T-helper 2 cell treated with Interferon-gamma antibody and Interleukin-4, amounts not matched to agents 5 μg/mL and 100 μg/mL, for 36 hours (primary cell): ENCODE data around the gene IQCH.
"Not testable (repeated sequence)": the region's sequence is repeated elsewhere in the genome, so short reads cannot be mapped to it uniquely, and the experiment has no call there.

ENCODE experiments used
- DNase-seq: peaks from one replicate; pipeline ENCODE4 v3.0.0; 2021; ENCODE audit warnings: low spot score
- H3K27ac Mint-ChIP-seq: one replicate; pipeline ENCODE4 v1.8.0; 2021; ENCODE audit warnings: mild to moderate bottlenecking, mixed read lengths
- H3K27me3 Mint-ChIP-seq: one replicate; pipeline ENCODE4 v1.8.0; 2021; ENCODE audit warnings: low read depth, mixed read lengths
- H3K36me3 Mint-ChIP-seq: one replicate; pipeline ENCODE4 v1.8.0; 2021; ENCODE audit warnings: low read depth, mixed read lengths
- H3K4me1 Mint-ChIP-seq: one replicate; pipeline ENCODE4 v1.8.0; 2021; ENCODE audit warnings: low read depth, mixed read lengths
- H3K4me3 Mint-ChIP-seq: one replicate; pipeline ENCODE4 v1.8.0; 2022; ENCODE audit warnings: mild to moderate bottlenecking, moderate library complexity, mixed read lengths
- H3K9me3 Mint-ChIP-seq: one replicate; pipeline ENCODE4 v1.8.0; 2021; ENCODE audit warnings: mixed read lengths

The IQCH gene

DNA sequence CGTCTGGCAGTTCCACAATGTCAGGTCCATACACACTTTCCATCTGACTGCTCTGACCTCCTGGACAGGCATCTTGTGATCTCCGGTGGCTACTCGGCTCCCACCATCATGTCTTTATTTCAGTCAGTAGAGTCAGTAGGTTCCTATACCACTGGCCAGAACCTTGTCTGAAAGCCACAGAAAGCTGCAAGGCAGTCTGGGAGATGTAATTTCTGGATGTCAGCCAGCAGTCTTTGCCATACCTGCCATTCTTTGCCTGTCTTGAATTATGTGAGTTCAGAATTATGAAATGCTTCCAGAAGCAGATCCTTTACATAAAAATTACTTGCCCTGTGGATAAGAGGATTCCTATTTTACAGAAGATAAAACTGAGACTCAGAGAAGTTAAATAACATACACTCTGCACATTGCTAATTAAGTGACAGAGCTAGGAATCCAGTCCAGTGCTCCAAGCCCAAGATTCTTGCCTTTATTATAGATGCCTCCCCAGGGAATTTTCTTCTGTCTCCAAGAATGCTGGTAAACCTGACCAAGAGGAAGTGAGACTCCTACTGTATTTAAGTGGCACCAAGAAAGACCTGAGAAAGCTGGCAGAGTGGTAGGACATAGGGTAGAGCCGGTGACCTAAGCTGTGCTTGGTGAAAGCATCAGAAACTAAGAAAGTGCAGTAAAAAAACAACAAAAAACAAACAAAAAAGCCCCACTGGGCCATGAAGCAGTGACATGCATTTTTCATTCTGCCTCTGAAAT, 75.6 kb downstream of the IQCH start:
- H3K36me3 Mint-ChIP-seq: no peaks in the 10 kb centered on the region
- no peak overlapping the region for H3K27ac Mint-ChIP-seq
- no peak for DNase-seq
- H3K4me3 Mint-ChIP-seq: no peak overlapping the region
- H3K4me1 Mint-ChIP-seq: no peaks in the 10 kb centered on the region
- H3K9me3 Mint-ChIP-seq: no peaks in the 10 kb centered on the region
- H3K27me3 Mint-ChIP-seq: peaks cover 20% of the 10 kb centered on the region

DNA sequence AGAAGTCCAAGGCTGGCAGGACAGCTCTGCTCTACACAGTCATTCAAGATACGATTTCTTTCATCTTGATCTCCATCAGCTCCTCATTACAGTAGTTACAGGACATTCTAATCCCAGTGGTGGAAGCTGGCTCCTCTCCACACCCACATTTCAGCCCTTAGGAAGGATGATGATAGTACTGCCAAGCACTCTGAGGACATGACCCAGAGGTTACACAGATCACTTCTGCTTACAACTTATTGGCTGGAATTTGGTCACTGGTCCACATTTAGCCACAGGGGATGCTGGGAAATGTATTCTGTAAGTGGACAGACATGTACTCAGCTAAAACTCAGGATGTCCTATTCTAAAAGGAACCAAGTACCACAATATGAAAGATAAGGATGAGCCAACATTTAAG, 77.1 kb downstream of the IQCH start:
- no peak overlapping the region for H3K4me3 Mint-ChIP-seq
- peaks cover 20% of the 10 kb centered on the region for H3K27me3 Mint-ChIP-seq
- no peak overlapping the region for H3K27ac Mint-ChIP-seq
- H3K9me3 Mint-ChIP-seq: no peaks in the 10 kb centered on the region
- no peak for DNase-seq
- no peaks in the 10 kb centered on the region for H3K36me3 Mint-ChIP-seq
- no peaks in the 10 kb centered on the region for H3K4me1 Mint-ChIP-seq

DNA sequence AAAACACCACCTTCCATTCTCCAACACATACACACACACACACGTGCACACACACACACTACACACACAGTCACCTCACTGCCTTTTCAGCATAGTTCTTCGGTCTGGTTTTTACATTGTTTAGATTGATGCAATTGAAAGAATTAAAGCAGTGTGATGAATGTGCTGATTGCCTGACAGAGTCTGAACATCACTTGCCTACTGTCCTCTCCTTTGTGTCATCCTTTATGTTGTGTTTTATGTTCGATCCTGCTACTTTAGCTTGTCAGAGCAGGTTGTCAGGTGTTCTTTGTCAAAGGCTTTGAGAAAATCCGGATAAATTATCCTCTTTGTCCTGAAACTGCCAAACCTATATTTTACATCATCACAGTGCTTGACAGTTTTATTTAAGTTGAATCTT, 80.4 kb downstream of the IQCH start:
- no peak for DNase-seq
- Mint-ChIP-seq H3K4me3 (no peak overlapping the region), H3K36me3 (no peaks in the 10 kb centered on the region), H3K4me1 (no peaks in the 10 kb centered on the region), H3K27me3 (peaks cover 15% of the 10 kb centered on the region), H3K9me3 (no peaks in the 10 kb centered on the region), H3K27ac (no peak overlapping the region)

DNA sequence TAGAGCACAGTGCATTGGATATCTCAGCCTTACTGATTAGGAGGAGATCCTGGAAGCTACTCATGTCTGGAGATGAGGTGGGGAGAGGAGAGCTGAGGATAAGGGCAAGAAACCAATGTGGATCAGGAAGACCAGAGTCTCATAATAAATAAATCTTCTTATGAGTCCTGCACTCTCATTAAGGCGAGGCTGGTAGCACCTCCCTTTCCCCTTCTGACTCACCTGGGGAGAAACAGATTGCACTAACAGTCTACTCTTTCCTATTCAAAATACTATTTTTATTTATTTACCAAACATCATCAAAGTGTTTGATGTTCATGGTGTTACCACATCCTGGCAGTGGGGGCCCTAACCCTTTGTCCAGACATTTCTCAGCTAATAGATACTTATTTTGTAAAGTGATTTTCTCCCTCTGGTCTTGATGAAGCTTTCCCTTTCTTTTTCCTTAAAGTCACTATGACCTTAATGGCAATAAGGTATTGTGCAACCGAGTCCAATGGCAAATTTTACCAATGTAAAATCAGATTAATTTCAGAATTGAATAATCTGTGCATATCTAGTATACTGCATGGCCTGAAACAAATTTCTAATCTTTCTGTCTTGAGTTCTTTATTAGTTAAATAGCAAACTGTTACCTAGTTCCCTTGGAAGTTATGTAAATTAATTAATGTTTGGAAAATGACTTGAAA, 81.1 kb downstream of the IQCH start:
- H3K9me3 Mint-ChIP-seq: no peaks in the 10 kb centered on the region
- no peak overlapping the region for H3K4me3 Mint-ChIP-seq
- H3K27ac Mint-ChIP-seq: no peak overlapping the region
- no peaks in the 10 kb centered on the region for H3K4me1 Mint-ChIP-seq
- peaks cover 12% of the 10 kb centered on the region for H3K27me3 Mint-ChIP-seq
- H3K36me3 Mint-ChIP-seq: no peaks in the 10 kb centered on the region
- DNase-seq: no peak

DNA sequence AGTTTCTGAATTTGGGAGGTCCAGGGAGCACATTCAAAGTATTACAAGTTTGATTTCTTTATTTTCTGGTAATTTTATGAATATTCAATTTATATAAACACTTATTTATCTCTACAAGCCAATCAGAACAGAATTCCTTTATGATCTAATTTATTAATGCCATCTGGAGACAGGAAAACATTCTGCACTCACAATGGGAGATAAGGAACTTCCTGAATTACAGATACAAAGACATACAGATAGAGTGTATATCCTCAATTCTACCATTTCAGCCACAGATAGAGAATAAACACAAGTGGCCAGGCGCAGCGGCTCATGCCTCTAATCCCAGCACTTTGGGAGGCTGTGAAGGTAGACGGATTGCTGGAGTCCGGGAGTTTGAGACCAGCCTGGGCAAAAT, 86.0 kb downstream of the IQCH start:
- Mint-ChIP-seq H3K36me3 (no peaks in the 10 kb centered on the region), H3K4me3 (no peak overlapping the region), H3K9me3 (peaks cover 5% of the 10 kb centered on the region), H3K4me1 (no peaks in the 10 kb centered on the region), H3K27me3 (peaks cover 10% of the 10 kb centered on the region), H3K27ac (no peak overlapping the region)
- DNase-seq: no peak

DNA sequence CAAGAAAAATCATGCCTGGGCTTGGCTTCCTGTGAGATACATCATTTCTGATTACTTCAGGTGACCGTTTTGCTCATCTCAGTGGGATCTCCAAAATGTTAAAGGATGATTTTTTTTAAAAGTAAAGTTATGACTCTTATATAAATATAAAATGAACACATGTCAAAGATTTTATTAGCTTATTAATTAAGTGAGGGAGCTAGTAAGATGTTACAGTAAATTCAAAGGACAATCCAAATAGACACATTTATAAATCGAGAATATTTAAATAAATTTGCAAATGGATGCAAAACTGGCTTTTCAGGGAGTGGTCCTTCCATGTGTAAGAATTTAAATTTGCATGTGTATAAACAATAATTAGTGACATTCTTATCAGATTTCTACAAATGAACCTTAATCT, 87.0 kb downstream of the IQCH start:
- DNase-seq: no peak
- H3K4me3 Mint-ChIP-seq: no peak overlapping the region
- H3K36me3 Mint-ChIP-seq: no peaks in the 10 kb centered on the region

DNA sequence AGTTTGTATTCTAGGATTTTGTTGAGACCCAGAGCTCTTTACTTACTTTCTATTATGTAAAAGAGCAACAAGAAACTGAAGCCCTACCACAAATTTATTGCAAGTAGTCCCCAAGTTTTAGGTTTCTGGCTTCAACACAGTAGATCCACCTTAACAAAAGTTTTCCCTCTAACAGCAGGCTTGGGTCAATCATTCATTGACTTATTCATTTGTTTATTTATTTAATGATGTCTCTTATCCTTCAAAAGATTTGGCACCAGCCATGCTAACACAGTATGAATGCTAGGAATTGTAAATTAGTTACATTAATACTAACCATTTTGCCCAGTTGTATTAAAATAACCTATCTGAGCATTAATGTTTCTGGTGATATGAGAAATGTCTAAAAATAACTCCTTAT, 88.6 kb downstream of the IQCH start:
- no peak overlapping the region for H3K4me3 Mint-ChIP-seq
- peaks cover 16% of the 10 kb centered on the region for H3K9me3 Mint-ChIP-seq
- peaks cover 12% of the 10 kb centered on the region for H3K27me3 Mint-ChIP-seq
- H3K36me3 Mint-ChIP-seq: no peaks in the 10 kb centered on the region
- H3K27ac Mint-ChIP-seq: no peak overlapping the region
- H3K4me1 Mint-ChIP-seq: no peaks in the 10 kb centered on the region
- DNase-seq: no peak

More for the DNA sequence above, 87.0 kb downstream of the IQCH start:
- Mint-ChIP-seq H3K9me3 (peaks cover 6% of the 10 kb centered on the region), H3K4me1 (no peaks in the 10 kb centered on the region), H3K27me3 (peaks cover 10% of the 10 kb centered on the region), H3K27ac (no peak overlapping the region)

DNA sequence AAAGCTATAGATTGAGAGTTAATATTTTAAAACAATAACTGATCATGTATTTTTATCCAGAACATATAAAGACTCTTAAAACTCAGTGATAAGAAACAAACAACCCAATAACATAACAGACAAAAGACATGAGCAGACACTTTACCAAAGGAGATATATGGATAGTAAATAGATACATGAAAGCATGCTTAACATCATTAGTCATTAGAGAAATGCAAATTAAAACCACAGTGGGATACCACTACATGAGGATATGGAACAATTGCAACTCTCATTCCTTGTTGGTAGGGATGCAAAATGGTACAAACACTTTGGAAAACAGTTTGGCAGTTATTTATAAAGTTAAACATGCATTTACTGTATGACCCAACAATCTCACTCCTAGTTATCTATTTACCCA, 95.0 kb downstream of the IQCH start:
- H3K27ac Mint-ChIP-seq: no peak overlapping the region
- peaks cover 11% of the 10 kb centered on the region for H3K27me3 Mint-ChIP-seq
- H3K4me1 Mint-ChIP-seq: no peaks in the 10 kb centered on the region
- no peaks in the 10 kb centered on the region for H3K36me3 Mint-ChIP-seq
- no peak overlapping the region for H3K4me3 Mint-ChIP-seq
- H3K9me3 Mint-ChIP-seq: peaks cover 21% of the 10 kb centered on the region
- DNase-seq: no peak

DNA sequence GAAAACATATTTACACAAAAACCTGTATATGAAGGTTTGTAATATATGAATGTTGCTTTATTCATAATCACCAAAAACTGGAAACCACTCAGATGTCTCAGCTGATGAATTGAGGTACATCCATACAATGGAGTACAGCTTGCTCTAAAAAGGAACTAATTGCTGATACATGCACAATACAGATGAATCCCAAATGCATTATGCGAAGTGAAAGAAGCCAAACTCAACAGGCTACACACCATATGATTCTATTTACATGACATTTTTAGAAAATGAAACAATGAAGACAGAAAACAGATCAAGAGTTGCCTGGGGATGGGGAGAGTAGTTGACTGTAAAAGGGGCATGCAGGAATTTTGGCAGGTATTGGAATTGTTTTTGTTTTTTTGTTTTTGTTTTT, 95.5 kb downstream of the IQCH start:
- no peak for DNase-seq
- Mint-ChIP-seq H3K4me3 (no peak overlapping the region), H3K4me1 (no peaks in the 10 kb centered on the region), H3K27me3 (peaks cover 11% of the 10 kb centered on the region), H3K27ac (no peak overlapping the region), H3K36me3 (no peaks in the 10 kb centered on the region), H3K9me3 (peaks cover 21% of the 10 kb centered on the region)

DNA sequence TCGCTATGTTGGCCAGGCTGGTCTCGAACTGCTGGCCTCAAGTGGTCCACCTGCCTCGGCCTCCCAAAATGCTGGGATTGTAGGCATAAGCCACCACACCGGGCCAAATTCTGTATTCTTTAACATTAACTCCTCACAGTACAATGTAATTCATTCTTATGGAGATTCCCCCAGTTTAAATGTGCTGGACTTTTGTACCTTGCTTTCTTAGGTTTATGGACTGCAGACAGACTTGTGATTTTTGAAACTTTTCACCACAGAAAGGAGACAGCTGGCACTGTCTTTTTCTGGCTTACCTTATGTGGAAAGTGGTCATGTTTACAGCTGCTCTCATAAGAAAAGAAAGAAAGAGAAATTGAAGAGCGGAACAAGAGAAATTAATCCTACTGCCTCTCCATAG, 103.8 kb downstream of the IQCH start:
- Mint-ChIP-seq H3K27me3 (peaks cover 15% of the 10 kb centered on the region), H3K27ac (no peak overlapping the region), H3K36me3 (no peaks in the 10 kb centered on the region), H3K4me3 (no peak overlapping the region), H3K4me1 (peaks cover 1% of the 10 kb centered on the region), H3K9me3 (peaks cover 5% of the 10 kb centered on the region)
- DNase-seq: no peak

DNA sequence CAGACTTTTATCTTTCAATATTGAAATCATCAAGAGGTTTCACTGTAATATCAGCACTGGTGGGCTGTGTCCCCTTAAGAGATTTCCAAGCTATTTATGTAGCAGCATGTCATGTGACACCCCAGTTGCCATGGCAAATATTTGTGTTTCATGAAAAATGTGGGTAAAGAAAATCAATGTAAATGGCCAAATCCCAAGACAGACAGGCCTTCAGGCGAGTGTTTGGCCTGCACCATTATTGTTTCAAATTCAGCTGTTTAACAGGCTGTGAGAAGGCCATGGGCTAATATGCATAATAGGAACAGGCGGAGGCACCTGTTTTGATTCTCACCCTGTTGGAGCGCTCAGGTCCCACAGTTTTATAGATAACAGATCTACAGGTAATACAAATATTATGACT, 104.2 kb downstream of the IQCH start:
- Mint-ChIP-seq H3K4me1 (peaks cover 1% of the 10 kb centered on the region), H3K4me3 (no peak overlapping the region), H3K9me3 (peaks cover 2% of the 10 kb centered on the region), H3K36me3 (no peaks in the 10 kb centered on the region), H3K27ac (no peak overlapping the region), H3K27me3 (peaks cover 15% of the 10 kb centered on the region)
- no peak for DNase-seq

DNA sequence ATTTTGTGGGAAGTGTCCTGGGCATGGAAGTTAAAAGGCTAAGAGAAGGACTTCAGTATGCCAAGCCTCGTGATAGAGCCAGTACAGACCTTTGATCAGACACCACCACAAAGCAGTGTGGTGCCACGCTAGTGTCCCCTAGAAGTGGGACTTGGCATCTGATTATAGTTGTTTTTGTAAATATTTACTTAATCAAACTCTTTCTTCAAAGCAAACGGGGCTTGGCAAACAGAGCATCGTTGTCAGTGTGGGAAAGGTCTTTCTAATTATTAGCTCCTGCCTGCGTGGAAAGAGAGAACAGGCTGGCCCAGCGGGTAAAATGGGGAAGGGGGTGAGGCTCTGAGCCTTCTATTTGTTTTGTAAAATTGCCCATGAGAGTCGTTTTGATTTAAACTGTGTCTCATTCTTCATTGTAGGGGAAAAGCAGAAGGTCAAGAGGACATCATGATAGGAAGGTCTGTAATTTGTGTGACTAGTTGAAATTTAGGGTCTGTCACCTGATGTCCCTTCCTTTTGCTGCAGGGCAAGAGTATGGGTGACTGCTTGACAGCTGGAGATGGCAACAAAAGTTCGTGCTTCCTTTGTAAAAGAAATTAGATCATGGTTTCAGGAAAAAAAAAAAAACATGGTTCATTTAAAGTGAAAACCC, 105.0 kb downstream of the IQCH start:
- Mint-ChIP-seq H3K27me3 (peaks cover 13% of the 10 kb centered on the region), H3K4me3 (no peak overlapping the region), H3K4me1 (peaks cover 1% of the 10 kb centered on the region), H3K27ac (no peak overlapping the region), H3K36me3 (no peaks in the 10 kb centered on the region), H3K9me3 (no peaks in the 10 kb centered on the region)
- no peak for DNase-seq

DNA sequence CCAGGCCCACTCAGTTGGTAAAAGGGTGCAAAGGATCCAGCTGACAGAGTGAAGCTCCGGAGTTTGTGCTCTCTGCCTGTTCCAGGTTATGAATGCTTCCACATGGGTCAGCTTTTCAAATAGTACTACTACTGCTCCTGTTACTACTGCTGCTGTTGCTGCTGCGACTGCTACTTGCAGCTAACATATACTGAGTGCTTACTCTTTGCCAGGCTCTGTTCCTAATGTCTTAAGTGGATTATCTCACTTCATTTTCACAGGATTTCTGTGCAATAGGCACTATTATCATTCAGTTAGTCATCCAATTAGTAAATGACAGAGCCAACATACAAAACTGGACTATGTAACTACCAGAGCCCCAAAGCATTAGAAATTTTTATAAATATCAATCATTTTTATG, 106.5 kb downstream of the IQCH start:
- Mint-ChIP-seq H3K27me3 (peaks cover 9% of the 10 kb centered on the region), H3K27ac (no peak overlapping the region), H3K4me3 (no peak overlapping the region), H3K9me3 (no peaks in the 10 kb centered on the region), H3K4me1 (peaks cover 1% of the 10 kb centered on the region), H3K36me3 (no peaks in the 10 kb centered on the region)
- no peak for DNase-seq

DNA sequence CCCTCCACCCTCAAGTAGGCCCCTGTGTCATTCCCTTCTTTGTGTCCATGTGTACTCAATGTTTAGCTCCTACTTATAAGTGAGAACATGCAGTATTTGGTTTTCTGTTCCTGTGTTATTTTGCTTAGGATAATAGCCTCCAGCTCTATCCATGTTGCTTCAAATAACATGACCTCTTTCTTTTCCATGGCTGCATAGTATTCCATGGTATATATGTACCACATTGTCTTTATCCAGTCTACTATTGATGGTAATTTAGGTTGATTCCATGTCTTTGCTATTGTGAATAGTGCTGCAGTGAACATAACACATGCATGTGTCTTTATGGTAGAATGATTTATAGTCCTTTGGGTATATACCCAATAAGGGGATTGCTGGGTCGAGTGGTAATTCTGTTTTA, 109.1 kb downstream of the IQCH start:
- not testable (repeated sequence) for DNase-seq, H3K36me3 Mint-ChIP-seq, H3K4me1 Mint-ChIP-seq, H3K4me3 Mint-ChIP-seq, H3K27ac Mint-ChIP-seq, H3K9me3 Mint-ChIP-seq
- peaks cover 16% of the 10 kb centered on the region for H3K27me3 Mint-ChIP-seq
